Tibial artery (tissue), 4 donors: ENCODE results near the gene FGFR2.
A peak's percentile ranks its signal among the peaks of the same experiment; 100 is the strongest.

ENCODE experiments used
- DNase-seq, 2 donors: peaks; one replicate each; pipeline ENCODE4 v3.0.0-alpha.2; 2019
- H3K27ac ChIP-seq, 2 donors: fragments of 200-600 bp; sonication (generic) in 1 of 2; 1 replicate in 1 of 2; 2 replicates in 1 of 2; pipeline ENCODE4 v1.5.1; 2018 to 2019; ENCODE audit warnings: mild to moderate bottlenecking in 1 of 2
- H3K27me3 ChIP-seq, 2 donors: fragments of 200-600 bp; sonication (generic) in 1 of 2; one replicate each; pipeline versions ENCODE4 v1.5.1 to v1.6.0; 2016 to 2019
- H3K36me3 ChIP-seq, 3 donors: fragments of 200-600 bp; sonication (generic) in 2 of 3; one replicate each; pipeline ENCODE4 v1.5.1; 2016 to 2019; ENCODE audit warnings: mild to moderate bottlenecking in 2 of 3
- H3K4me1 ChIP-seq, 4 donors: fragments of 200-600 bp; sonication (generic) in 2 of 4; 1 replicate in 3 of 4; 2 replicates in 1 of 4; pipeline ENCODE4 v1.5.1; 2016 to 2019
- H3K4me3 ChIP-seq, 2 donors: fragments of 200-600 bp; sonication (generic) in 1 of 2; 1 replicate in 1 of 2; 2 replicates in 1 of 2; pipeline ENCODE4 v1.5.1; 2018 to 2019; ENCODE audit warnings: mild to moderate bottlenecking in 2 of 2
- H3K9me3 ChIP-seq, 3 donors: fragments of 200-600 bp; sonication (generic) in 1 of 3; one replicate each; pipeline ENCODE4 v1.5.1; 2016 to 2019
- CTCF ChIP-seq, 2 experiments: fragments of 200-600 bp in 1 of 2; fragments of 450-650 bp in 1 of 2; IDR thresholded peaks; one replicate each; pipeline ENCODE4 v1.5.1; 2017 to 2019; ENCODE audit warnings: antibody characterized with exemption in 2 of 2, mild to moderate bottlenecking in 1 of 2, moderate library complexity in 1 of 2
- intact Hi-C: fragments of 100-400 bp; cut with DNase I; formaldehyde crosslinking; loops from one replicate; pipeline ENCODE4 v1.15.0; 2023; ENCODE audit warnings: low total_unique reads

FGFR2 gene

GRCh38 chr10:121448766-121449421 lies 149.3 kb downstream of the FGFR2 start:
- no peaks in the 10 kb centered on the region for H3K9me3 ChIP-seq
- intact Hi-C loops: no loop called here
- no peaks in the 10 kb centered on the region for H3K4me1 ChIP-seq
- H3K27ac ChIP-seq: no peak overlapping the region
- H3K27me3 ChIP-seq: no peaks in the 10 kb centered on the region
- H3K4me3 ChIP-seq: no peak overlapping the region
- H3K36me3 ChIP-seq: no peaks in the 10 kb centered on the region
- DNase-seq: peak in 1 of 2 donors; percentile 25
- no peak for TF ChIP-seq CTCF (IDR thresholded peaks at IDR 0.05)

- Histone ChIP-seq H3K27ac (no peak overlapping the region), H3K4me1 (peaks cover 0 to 9% (median 0%) of the 10 kb centered on the region in 4 donors), H3K4me3 (no peak overlapping the region), H3K9me3 (no peaks in the 10 kb centered on the region), H3K27me3 (no peaks in the 10 kb centered on the region), H3K36me3 (no peaks in the 10 kb centered on the region)
- no peak for DNase-seq
- intact Hi-C loops: no loop called here
- TF ChIP-seq CTCF (IDR thresholded peaks at IDR 0.05): no peak
Observed at GRCh38 chr10:121444520-121445165, 153.6 kb downstream of the FGFR2 start.

- Histone ChIP-seq H3K27me3 (no peaks in the 10 kb centered on the region), H3K4me1 (peaks cover 0 to 22% (median 5%) of the 10 kb centered on the region in 4 donors), H3K27ac (no peak overlapping the region), H3K4me3 (no peak overlapping the region), H3K9me3 (no peaks in the 10 kb centered on the region), H3K36me3 (no peaks in the 10 kb centered on the region)
- TF ChIP-seq CTCF (IDR thresholded peaks at IDR 0.05): no peak
- peak in 1 of 2 donors; percentile 38 for DNase-seq
- intact Hi-C loops: no loop called here
Observed at GRCh38 chr10:121442086-121442935, 155.9 kb downstream of the FGFR2 start.

GRCh38 chr10:121440461-121440860 lies 157.8 kb downstream of the FGFR2 start:
- H3K9me3 ChIP-seq: no peaks in the 10 kb centered on the region
- no peaks in the 10 kb centered on the region for H3K27me3 ChIP-seq
- intact Hi-C loops: no loop called here
- DNase-seq: no peak
- no peak overlapping the region for H3K27ac ChIP-seq
- peaks cover 0 to 31% (median 15%) of the 10 kb centered on the region in 4 donors for H3K4me1 ChIP-seq
- no peak for TF ChIP-seq CTCF (IDR thresholded peaks at IDR 0.05)
- H3K36me3 ChIP-seq: no peaks in the 10 kb centered on the region
- no peak overlapping the region for H3K4me3 ChIP-seq

- Histone ChIP-seq H3K4me1 (peaks cover 0 to 31% (median 15%) of the 10 kb centered on the region in 4 donors), H3K36me3 (no peaks in the 10 kb centered on the region), H3K27ac (no peak overlapping the region), H3K4me3 (no peak overlapping the region), H3K9me3 (no peaks in the 10 kb centered on the region), H3K27me3 (no peaks in the 10 kb centered on the region)
- peak in 1 of 2 donors; percentile 15 for DNase-seq
- TF ChIP-seq CTCF (IDR thresholded peaks at IDR 0.05): no peak
- intact Hi-C loops: no loop called here
Observed at GRCh38 chr10:121438333-121438732, 159.9 kb downstream of the FGFR2 start.
